Activated T-cell treated with anti-CD3 and anti-CD28 coated beads, Interleukin-2, amount 50 U/mL, for 72 hours (primary cell): ENCODE results near the gene GYS1. TPM values are rescaled to one million over a fixed set of nuclear protein-coding genes. Genes with fewer than 3 reads are reported as not detected.
A peak's percentile ranks its signal among the peaks of the same experiment; 100 is the strongest.

Source experiments
- ATAC-seq, 2 donors: fragments of 150-1000 bp; cut with Tn5 transposase; replicated peaks in 1 of 2; 2 replicates each; pipeline ENCODE4 v1.10.0; 2021; ENCODE audit warnings: moderate library complexity in 2 of 2, mild to moderate bottlenecking in 1 of 2
- DNase-seq, 2 donors: peaks; one replicate each; pipeline ENCODE4 v3.0.0; 2021 to 2022; ENCODE audit warnings: mixed read lengths in 1 of 2
- H3K27ac Mint-ChIP-seq: one replicate; pipeline ENCODE4 v1.8.0; 2022; ENCODE audit warnings: mild to moderate bottlenecking, moderate library complexity, mixed read lengths
- H3K27me3 Mint-ChIP-seq: one replicate; pipeline ENCODE4 v1.8.0; 2022; ENCODE audit warnings: low read depth, mixed read lengths
- H3K36me3 Mint-ChIP-seq, 2 donors: one replicate each; pipeline ENCODE4 v1.8.0; 2022; ENCODE audit warnings: mixed read lengths in 2 of 2, mild to moderate bottlenecking in 1 of 2; ENCODE audit not compliant: insufficient read depth in 2 of 2
- H3K4me1 Mint-ChIP-seq: one replicate; pipeline ENCODE4 v1.8.0; 2022; ENCODE audit warnings: low read depth, mixed read lengths
- H3K4me3 Mint-ChIP-seq, 2 donors: one replicate each; pipeline ENCODE4 v1.8.0; 2022; ENCODE audit warnings: mild to moderate bottlenecking in 2 of 2, mixed read lengths in 2 of 2, moderate library complexity in 2 of 2
- H3K9me3 Mint-ChIP-seq, 2 donors: one replicate each; pipeline ENCODE4 v1.8.0; 2022; ENCODE audit warnings: mixed read lengths in 2 of 2
- total RNA-seq, 2 donors: library from RNA; stranded (reverse); gene quantifications; one replicate each; pipeline ENCODE4 v1.2.3, GENCODE V29; 2022

GYS1 gene
- total RNA-seq, 2 donors from 2014 or later, result 25.9 to 29.4 TPM

DNA sequence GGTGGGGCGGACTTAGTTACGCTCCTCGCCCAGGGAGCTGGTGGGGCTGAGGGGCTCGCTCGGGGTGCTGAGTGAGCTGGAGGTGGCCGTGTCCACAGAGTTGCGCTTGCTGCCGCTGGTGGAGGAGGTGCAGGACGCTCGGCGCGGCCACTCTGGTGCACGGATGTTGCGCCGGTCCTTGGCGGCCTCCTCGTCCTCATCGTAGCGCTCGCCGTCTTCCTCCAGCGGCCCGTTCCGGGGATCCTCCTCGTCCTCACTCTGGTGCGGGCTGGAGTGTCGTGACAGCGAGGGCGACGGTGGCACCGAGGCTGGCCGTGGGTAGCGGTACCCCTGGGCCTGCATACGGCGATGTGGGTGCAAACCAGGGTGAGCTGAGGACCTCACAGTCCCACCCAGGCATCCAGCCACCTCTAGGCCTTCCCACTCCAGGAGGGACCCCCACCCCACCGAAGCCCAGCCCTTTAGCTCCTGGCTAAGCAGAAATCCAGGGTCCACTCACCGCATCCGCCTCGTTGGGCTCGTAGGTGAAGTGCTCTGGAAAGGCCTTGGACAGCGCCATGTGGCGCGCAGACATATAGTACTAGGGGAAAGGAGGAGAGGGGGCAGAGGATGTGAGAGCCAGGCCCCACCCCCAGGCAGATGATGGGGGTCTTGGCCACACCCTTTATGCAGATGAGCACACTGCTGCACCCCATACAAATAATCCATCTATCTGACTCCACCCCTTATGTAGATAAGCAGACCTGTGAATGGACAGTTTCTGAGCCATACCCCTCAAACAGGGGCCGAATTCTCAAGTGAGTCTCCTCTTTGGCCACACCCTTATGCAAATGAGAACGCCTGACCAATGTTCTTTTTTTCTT, 23.6 kb downstream of the GYS1 start:
- Mint-ChIP-seq H3K9me3 (no peaks in the 10 kb centered on the region), H3K4me1 (peaks cover 40% of the 10 kb centered on the region), H3K27ac (no peak overlapping the region), H3K27me3 (no peaks in the 10 kb centered on the region), H3K4me3 (no peak overlapping the region), H3K36me3 (peaks cover 9 to 19% of the 10 kb centered on the region in 2 donors)
- DNase-seq (peak in 1 of 2 donors; percentile 16), ATAC-seq (peak; percentile 3)

DNA sequence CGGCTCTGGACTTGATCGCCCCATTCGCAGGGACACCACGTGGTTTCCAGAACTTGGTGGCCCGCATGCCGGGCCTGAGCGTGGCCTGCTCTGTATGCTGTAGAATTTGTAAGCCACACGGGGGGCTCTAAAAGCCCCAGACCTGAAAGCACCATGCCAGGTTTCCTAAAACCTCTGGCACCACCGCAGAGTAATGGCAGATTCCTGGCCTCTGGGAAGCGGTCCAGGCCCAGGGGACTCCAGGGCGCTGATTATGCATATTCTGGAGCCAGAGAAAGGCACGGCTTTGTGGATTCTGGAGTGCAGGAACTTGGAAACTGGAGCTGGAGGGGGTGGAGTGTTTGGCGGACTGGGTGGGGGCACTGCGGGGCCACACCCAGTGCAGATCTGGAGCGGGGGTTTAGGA, 24.3 kb downstream of the GYS1 start:
- peaks cover 9 to 19% of the 10 kb centered on the region in 2 donors for H3K36me3 Mint-ChIP-seq
- ATAC-seq (no peak), DNase-seq (no peak)
- H3K4me1 Mint-ChIP-seq, result peaks cover 46% of the 10 kb centered on the region
- no peaks in the 10 kb centered on the region for H3K27me3 Mint-ChIP-seq
- no peak overlapping the region for H3K4me3 Mint-ChIP-seq
- H3K9me3 Mint-ChIP-seq, result no peaks in the 10 kb centered on the region
- H3K27ac Mint-ChIP-seq, result peak overlapping the region; percentile 59

DNA sequence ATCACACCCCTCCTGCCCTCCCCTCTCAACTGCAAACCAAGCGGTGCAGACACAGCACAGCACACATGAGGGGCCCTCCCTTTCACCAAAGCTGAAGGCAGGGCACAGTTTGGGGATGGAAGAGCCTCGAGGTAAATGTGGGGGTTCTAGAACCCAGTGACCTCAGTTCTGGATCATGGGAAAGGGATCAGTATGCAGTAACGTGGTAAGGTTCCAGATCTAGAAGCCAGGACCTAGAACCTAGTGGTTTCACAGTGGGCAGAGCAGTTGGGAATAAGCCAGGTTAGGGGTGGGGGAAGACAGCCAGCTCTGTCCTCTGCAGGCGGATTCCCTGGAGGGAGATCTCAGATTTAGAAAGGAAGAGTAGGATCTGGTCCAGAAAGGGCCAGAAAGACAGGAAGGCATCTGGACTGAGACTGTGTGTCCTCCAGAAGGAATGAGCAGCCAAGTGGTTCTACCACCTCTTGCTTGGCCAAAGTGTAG, 24.9 kb downstream of the GYS1 start:
- Mint-ChIP-seq H3K27me3 (no peaks in the 10 kb centered on the region), H3K4me3 (peak overlapping the region in 1 of 2 donors; percentile 28), H3K36me3 (peaks cover 9 to 19% of the 10 kb centered on the region in 2 donors), H3K4me1 (peaks cover 52% of the 10 kb centered on the region), H3K9me3 (no peaks in the 10 kb centered on the region), H3K27ac (peak overlapping the region; percentile 9)
- DNase-seq, result no peak
- ATAC-seq, result no peak

DNA sequence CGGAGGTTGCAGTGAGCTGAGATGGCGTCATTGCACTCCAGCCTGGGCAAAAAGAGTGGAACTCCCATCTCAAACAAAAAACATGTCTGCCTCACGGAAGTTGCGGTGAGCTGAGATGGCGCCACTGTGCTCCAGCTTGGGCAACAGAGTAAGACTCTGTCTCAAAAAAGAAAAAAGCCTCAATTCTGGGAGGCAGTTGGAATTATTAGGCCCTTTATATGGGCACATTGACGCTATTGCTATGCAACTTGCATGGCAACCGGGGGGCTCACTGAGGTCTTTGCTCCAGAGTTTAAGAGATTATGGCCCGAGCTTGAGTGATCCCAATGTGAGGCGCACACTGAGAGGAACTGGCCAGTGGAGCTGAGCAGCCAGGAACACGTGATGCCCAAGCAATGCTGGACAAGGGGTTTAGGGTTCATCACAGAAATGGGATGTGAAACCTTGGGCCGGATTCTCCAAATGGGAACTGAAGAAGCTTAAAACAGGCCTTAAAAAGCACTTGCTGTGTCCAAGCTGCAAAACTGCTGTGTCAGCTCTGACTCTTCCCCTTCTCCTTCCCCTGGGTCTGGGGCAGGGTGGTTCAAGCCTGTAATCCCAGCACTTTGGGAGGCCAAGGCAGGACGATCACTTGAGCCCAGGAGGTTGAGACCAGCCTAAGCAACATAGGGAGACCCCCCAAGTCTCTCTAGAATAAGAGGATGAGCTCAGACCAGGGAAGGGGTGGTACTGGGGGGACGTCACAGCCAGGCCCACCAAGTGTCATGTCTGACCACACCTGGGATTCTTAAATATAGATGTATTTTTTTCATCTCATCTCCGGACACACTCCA, 25.5 kb downstream of the GYS1 start:
- Mint-ChIP-seq H3K27me3 (no peaks in the 10 kb centered on the region), H3K36me3 (peaks cover 7 to 17% of the 10 kb centered on the region in 2 donors), H3K9me3 (no peaks in the 10 kb centered on the region), H3K4me1 (peaks cover 59% of the 10 kb centered on the region), H3K4me3 (peak overlapping the region; percentile 94 to 100), H3K27ac (peak overlapping the region; percentile 100)
- no peak for ATAC-seq
- peak in 1 of 2 donors; percentile 18 for DNase-seq

DNA sequence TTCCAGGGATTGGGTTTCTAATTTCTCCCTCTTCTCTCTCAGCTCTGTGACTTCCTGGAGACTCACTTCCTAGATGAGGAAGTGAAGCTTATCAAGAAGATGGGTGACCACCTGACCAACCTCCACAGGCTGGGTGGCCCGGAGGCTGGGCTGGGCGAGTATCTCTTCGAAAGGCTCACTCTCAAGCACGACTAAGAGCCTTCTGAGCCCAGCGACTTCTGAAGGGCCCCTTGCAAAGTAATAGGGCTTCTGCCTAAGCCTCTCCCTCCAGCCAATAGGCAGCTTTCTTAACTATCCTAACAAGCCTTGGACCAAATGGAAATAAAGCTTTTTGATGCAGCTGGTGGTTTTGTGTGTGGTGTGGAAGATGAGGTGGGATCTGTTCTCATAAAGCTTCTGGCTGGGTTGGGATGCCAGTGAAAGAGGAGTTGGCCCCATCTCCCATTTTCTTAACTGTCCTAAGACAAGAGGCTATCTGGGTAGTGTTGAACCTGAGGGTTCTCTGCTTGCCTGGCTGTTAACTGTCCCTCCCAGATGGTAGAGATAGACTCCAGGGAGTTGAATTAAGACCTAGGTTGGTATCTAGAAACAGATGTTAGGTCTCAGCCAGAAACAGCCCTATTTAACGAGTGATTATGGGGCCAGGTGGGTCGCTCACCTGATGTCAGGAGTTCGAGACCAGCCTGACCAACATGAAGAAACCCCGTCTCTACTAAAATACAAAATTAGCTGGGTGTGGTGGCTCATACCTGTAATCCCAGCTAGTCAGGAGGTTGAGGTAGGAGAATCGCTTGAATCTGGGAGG, 26.4 kb downstream of the GYS1 start:
- ATAC-seq, result no peak
- peak in 1 of 2 donors; percentile 22 for DNase-seq
- no peaks in the 10 kb centered on the region for H3K9me3 Mint-ChIP-seq
- H3K27ac Mint-ChIP-seq, result peak overlapping the region; percentile 100
- peaks cover 67% of the 10 kb centered on the region for H3K4me1 Mint-ChIP-seq
- peaks cover 7 to 17% of the 10 kb centered on the region in 2 donors for H3K36me3 Mint-ChIP-seq
- no peaks in the 10 kb centered on the region for H3K27me3 Mint-ChIP-seq
- H3K4me3 Mint-ChIP-seq, result peak overlapping the region; percentile 94 to 100

DNA sequence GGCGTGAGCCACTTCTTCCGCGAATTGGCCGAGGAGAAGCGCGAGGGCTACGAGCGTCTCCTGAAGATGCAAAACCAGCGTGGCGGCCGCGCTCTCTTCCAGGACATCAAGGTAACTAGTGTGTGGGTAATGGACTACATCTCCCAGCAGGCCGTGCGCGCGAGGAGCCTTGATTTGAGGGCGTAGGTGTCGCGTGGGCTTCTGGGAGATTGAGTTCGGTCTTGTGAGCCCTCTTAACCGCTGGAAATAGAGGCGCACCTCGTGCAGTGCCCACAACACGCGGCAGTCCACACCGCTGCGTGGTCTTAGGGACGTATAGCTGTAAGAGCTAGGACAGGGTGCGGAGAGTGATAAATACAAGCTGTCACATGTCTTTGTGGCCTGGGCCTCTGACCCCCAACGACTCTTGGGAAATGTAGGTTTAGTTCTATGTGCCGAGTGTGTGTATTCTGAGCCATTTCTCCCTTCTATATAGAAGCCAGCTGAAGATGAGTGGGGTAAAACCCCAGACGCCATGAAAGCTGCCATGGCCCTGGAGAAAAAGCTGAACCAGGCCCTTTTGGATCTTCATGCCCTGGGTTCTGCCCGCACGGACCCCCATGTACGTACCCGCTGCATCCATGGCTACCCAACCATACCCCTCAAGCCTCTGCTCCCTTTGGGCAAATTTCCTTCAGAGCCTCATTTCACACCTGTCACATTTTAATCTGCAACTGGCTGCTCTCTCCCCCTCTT, 27.1 kb downstream of the GYS1 start:
- peak overlapping the region; percentile 94 to 100 for H3K4me3 Mint-ChIP-seq
- peak; percentile 88 to 89 for DNase-seq
- peaks cover 72% of the 10 kb centered on the region for H3K4me1 Mint-ChIP-seq
- H3K27me3 Mint-ChIP-seq, result no peaks in the 10 kb centered on the region
- peak; percentile 22 to 41 for ATAC-seq
- peak overlapping the region; percentile 100 for H3K27ac Mint-ChIP-seq
- peaks cover 12 to 17% of the 10 kb centered on the region in 2 donors for H3K36me3 Mint-ChIP-seq
- no peaks in the 10 kb centered on the region for H3K9me3 Mint-ChIP-seq

DNA sequence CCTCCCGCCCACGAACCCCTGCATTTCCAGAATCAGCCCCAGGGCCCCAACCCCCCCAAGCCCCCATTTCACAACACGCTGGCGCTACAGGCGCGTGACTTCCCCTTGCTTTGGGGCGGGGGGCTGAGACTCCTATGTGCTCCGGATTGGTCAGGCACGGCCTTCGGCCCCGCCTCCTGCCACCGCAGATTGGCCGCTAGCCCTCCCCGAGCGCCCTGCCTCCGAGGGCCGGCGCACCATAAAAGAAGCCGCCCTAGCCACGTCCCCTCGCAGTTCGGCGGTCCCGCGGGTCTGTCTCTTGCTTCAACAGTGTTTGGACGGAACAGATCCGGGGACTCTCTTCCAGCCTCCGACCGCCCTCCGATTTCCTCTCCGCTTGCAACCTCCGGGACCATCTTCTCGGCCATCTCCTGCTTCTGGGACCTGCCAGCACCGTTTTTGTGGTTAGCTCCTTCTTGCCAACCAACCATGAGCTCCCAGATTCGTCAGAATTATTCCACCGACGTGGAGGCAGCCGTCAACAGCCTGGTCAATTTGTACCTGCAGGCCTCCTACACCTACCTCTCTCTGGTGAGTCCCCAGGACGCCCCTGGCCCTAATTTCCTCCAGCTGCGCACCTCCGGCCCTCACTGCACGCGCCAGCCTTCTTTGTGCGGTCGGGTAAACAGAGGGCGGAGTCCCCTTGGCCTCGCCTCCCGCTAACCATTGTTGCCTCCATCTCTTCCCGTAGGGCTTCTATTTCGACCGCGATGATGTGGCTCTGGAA, 27.9 kb downstream of the GYS1 start, which contains the start of gene FTL:
Gene FTL, plus strand, starts transcription at position 270 of the 766 bp plus-strand sequence. Its CDS starts 199 bp downstream, at position 469.
- Mint-ChIP-seq H3K36me3 (peaks cover 12 to 17% of the 10 kb centered on the region in 2 donors), H3K27ac (peak within 1 kb of the TSS; percentile 100), H3K4me3 (peak within 1 kb of the TSS; percentile 94 to 100), H3K9me3 (no peaks in the 10 kb centered on the region), H3K27me3 (no peaks in the 10 kb centered on the region), H3K4me1 (peaks cover 71% of the 10 kb centered on the region)
- ATAC-seq, result peak; percentile 65 to 68
- peak; percentile 97 for DNase-seq

DNA sequence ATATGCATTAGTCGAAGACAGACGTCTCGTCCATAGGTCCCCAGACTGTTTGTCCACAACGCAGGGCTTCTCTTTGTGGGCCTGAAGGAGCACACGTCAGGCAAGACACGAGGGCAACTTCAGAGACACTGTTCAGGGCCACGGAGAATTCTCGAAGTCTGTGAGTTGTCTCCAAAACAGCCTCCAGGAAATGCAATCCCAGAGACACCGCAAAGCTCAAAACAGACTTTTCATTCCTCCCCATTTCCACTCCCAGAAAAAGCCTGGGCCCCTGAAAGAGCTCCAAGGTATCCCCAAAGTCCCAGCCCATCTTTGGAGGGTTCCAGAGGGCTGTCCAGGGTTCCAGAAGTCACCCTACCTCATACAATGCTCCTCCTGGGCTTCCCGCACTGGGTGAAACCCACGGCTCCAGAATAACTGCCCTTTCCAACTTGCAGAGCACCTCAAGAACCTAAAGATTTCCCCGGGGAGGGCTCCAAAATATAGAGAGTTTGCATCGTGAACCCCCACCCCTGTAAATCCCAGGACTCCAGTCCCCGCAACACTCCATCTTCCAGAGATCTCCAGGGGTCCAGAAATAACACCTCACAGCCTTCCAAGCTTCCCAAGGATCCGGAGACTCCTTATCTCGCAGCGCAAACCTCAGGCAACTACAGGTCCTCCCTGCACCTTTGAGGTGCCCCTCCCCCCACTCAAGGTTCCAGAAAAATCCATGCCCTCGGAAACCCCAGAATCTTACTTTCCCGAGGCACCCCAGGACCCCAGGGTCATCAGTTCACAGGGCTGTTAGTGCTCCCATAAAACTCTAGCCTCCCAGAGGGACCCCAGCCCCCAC, 28.7 kb downstream of the GYS1 start:
- ATAC-seq (no peak), DNase-seq (peak in 1 of 2 donors; percentile 19)
- Mint-ChIP-seq H3K27me3 (no peaks in the 10 kb centered on the region), H3K9me3 (no peaks in the 10 kb centered on the region), H3K36me3 (peaks cover 12 to 17% of the 10 kb centered on the region in 2 donors), H3K4me1 (peaks cover 71% of the 10 kb centered on the region), H3K27ac (peak overlapping the region; percentile 99), H3K4me3 (peak overlapping the region; percentile 94 to 100)

DNA sequence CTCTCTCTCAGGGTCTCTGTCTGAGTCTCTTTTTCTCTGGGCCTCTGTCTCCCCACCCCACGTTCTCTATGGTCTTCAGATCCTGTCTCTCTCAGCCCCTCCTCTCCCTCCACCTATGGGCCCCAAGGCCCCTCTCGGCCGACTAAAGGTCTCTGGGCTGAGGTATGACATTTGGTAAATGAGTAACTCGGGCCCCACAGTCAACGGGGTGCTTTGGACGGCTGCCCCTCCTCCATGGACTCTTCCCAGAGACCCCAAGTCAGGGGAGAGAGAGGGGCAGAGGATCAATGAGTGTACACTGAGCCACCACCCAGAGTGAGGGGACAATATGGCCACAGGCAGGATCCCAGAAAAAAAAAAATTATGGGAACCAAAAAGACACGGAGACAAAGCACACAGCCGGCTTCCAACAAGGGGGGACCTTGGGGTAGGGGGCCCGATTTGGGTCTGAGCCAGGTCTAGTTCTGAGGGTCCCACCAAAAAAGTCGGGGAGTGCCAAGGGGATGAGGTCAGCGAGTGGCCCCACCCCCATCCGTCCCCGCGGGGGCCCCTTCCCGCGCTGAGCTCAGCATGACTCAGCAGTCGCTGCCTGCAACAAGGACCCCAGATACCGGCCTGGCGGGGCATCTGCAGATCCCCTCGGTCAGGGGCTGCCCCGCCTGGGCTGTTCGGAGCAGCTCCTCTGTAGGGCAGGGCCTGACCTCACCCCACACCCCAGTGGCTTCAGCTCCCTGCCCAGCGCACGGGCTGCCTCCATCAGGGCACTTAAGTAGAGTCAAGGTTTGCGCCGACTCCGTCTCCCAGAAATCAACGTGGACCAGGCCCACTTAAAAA, 29.5 kb downstream of the GYS1 start:
- H3K36me3 Mint-ChIP-seq, result peaks cover 17 to 19% of the 10 kb centered on the region in 2 donors
- H3K27me3 Mint-ChIP-seq, result no peaks in the 10 kb centered on the region
- H3K4me1 Mint-ChIP-seq, result peaks cover 79% of the 10 kb centered on the region
- ATAC-seq, result peak; percentile 30 to 35
- H3K4me3 Mint-ChIP-seq, result peak overlapping the region; percentile 94 to 100
- peak; percentile 89 for DNase-seq
- H3K9me3 Mint-ChIP-seq, result no peaks in the 10 kb centered on the region
- H3K27ac Mint-ChIP-seq, result peak overlapping the region; percentile 99

DNA sequence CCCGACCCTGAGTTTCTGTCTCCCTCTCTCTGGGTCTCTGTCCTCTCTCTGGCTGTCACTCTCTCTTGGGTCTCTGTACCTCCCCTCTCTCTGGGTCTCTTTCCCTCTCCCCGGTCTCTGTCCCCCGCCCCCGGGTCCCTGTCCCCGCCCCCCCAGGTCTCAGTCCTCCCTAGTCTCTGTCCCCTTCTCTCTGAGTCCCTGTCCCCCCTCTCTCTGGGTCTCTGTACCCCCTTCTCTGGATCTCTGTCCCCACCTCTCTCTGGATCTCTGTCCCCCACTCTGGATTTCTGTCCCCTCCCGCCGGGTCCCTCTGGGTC, 30.3 kb downstream of the GYS1 start:
- Mint-ChIP-seq H3K27ac (peak overlapping the region; percentile 99), H3K27me3 (no peaks in the 10 kb centered on the region), H3K4me3 (peak overlapping the region; percentile 94 to 100), H3K36me3 (peaks cover 16 to 22% of the 10 kb centered on the region in 2 donors), H3K4me1 (peaks cover 81% of the 10 kb centered on the region), H3K9me3 (no peaks in the 10 kb centered on the region)
- ATAC-seq (no peak), DNase-seq (peak in 1 of 2 donors; percentile 29)
